Stimulated activated CD8-positive, alpha-beta memory T cell treated with anti-CD3 and anti-CD28 coated beads, Interleukin-7, amount 100 ng/mL, for 1 hour (primary cell): ENCODE results near the gene CLUH.

Source experiments
- DNase-seq, 2 donors: peaks; one replicate each; pipeline ENCODE4 v3.0.0-alpha.2; 2020; ENCODE audit warnings: low read depth in 2 of 2

The CLUH gene

DNA sequence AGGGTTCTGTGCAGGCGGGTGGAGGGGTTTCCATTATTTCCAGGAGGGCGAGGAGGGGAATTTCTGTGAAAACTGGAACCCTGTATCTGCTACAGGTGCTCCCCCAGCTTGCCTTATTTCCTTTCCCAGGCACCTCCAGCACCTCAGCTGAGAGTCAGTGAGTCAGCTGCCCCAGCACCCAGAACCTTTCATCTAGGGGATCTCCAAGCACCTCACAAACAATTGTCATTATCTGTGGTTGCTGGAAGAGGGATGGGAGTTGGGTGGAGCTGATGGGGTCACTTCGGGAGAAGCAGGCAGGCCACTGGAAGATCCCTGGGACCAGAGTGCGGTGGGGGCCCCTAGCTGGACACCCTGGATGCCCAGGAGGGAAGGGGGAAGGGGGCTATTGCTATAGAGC is 10.0 kb upstream of the CLUH start:
- DNase-seq: no peak

DNA sequence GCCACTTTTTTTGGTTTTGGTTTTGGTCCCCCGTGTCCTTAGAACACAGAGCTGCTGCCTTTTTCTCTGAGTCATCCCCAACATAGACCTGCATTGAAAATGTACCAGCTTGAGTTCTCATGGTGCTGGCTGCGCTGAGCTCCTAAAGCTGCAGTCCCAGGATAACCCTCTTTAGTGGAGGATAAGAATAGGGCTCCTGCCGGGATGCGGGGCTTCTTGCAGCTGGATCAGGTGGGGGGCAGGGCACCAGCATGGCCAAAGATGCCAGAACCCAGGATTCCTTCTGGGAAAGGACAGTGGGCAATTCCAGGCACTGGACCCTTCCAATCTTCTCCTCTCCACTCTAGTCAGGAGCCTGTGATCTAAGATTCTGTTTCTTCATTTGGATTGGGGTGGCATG is 8.3 kb upstream of the CLUH start:
- DNase-seq: no peak

DNA sequence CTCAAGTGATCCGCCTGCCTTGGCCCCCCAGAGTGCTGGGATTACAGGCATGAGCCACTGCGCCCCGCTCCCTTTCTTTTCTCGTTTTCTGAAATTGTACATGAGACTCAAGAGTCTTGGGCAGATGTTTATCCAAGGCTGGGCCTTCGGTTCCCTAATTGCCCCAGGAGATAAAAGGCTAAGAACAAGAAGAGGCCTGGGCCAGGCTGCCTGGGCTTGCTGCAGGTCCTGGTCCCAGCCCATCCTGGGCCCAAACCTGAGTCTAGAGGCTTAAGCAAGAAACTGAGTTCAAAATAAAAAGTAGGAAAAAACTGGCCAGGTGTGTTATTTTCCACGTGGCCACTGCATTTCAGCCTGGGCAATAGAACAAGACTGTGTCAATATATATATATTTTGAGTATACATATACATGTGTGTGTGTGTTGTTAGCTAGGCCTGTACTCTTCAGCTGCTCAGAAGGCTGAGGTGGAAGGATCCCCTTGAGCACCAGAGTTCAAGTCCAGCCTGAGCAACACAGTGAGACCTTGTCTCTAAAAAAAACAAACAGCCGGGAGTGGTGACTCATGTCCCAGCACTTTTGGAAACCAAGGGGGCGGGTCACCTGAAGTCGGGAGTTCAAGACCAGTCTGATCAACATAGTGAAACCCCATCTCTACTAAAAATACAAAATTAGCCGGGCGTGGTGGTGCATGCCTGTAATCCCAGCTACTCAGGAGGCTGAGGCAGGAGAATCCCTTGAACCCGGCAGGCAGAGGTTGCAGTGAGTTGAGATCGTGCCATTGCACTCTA is 6.8 kb upstream of the CLUH start:
- no peak for DNase-seq

DNA sequence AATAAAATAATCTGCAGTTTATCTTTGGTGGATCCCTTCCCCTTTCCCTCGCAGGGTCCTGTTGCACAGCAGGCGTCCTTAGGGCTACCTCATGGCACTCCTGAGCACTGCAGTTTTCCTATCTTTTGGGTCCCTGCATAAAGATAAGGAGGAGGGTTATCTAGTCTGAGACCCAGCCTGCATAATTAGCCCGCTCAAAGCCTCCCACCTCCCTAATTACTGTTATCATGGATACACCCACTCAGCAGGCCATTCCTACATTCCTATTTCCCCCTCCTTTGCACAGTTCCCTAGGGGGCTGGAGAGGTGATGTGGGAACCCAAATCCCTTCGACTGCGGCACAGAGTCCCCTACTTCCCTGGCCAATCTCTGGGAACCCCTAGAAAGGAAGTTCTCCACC is 5.1 kb upstream of the CLUH start:
- DNase-seq: no peak

DNA sequence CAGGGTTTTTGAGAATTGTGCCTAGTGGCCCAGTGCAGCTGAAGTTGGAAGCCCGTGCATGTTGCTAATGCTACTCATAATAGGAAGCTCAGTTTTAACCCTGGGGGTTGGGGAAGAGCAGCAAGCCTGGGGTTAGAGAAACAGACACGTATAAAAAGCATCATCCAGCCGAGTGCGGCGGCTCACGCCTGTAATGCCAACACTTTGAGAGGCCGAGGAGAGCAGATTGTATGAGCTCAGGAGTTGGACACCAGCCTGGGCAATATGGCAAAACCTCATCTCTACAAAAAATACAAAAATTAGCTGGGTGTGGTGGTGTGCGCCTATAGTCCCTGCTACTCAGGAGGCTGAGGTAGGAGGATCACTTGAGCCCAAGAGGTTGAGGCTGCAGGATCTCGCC is 2.3 kb upstream of the CLUH start:
- no peak for DNase-seq

DNA sequence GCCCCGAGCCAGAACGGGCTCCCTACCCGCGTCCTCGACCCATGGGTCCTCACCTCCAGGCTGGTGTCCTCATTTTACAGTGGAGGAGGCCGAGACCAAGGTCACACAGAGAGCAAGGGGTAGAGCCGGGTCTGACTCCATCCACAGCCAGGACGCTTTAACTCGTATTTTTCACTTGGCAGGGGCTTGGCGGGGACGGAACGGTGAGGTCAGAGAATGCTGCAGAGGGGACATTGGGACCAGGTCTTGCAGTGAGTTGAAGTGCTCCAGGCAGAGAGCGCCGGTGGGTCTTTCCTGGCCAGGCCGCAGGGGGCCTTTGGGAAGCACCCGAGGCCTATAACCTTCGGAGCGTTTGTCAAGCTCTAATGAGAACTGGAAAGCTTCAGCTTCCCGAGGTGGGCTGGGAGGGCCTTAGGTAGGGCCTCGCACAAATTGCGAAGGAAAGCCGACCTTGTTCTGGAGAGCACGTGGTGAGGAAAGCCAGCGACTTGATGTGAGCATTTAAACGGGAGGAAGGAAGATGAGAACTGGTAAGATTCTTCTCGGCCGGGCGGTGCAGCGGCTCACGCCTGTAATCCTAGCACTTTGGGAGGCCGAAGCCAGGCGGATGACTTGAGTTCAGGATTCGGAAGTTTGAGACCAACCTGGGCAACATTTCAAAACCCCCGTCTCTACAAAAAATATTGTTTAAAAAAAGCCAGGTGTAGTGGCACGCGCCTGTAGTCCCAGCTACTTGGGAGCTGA is 908 bp upstream of the CLUH start:
- DNase-seq: no peak

DNA sequence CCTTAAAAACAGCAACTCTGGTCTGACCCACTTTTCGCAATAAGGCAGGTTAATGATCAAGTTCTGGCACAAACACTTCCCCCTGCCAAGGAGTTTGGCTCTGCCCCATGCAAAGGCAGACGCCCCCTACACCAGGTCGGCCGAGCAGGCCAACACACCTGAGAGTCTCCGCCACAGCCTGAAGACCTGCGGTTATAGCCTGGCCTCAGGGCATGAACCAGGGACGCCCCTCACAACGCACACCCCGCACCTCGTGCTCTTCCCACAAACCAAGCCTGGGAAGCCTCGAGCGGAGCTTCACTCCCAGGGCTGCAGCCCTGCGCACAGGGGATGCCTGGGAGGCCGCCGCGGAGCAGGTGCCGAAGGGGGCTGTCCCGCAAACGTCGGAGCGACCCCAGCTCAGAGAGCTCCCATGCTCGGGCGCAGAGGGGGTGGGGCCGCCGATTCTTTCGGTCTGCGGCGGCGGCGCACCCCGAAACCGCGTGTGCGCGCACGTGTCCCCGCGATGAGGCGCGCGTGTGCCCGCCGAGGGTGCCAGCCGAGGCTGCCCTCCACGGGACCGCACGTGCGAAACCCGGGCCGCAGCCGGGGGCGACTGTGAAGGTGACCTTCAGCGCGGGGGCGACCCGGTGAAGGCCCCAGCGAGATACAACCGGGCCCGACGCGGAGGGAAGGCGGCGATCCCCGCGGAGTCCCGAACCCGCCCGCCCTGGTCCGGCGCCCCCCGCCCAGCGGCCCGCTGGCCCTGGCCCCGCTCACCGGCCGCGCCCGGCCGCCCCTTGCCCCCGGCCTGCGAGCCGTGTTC is 559 bp downstream of the CLUH start:
- no peak for DNase-seq

DNA sequence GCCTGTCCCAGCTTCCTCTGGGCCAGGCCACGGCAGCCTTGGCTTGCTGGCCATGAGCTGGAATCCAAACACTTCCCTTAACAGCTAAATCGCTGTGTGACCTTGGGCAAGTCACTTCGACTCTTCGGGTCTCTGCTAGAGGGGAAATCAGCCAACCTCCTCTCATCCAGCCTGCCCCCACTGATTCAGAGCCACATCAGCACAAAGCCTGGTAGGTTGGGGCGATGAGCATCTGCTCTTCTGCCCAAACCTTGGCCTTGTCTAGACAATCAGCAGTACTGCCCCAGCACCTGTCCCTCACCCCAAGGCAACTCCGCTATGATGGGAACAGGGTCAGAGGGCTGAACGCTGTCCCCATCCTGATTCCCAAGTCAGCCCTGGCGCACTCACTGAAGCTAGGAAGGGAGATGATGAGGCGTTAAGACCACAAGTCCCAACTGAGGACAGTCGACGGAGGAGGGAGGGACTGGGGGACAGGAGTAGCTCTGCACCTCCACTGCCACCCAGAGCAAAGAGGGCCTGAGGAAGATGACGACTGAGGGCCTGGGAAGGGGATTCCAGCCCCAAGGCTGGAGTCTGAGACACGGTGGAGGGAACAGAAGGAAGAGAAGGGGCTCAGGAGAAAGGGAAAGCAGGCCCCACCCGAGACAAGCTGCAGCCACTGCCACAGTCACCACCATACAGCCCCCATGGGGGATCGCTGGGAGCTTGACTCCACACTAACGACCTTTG is 1.3 kb downstream of the CLUH start:
- DNase-seq: no peak

DNA sequence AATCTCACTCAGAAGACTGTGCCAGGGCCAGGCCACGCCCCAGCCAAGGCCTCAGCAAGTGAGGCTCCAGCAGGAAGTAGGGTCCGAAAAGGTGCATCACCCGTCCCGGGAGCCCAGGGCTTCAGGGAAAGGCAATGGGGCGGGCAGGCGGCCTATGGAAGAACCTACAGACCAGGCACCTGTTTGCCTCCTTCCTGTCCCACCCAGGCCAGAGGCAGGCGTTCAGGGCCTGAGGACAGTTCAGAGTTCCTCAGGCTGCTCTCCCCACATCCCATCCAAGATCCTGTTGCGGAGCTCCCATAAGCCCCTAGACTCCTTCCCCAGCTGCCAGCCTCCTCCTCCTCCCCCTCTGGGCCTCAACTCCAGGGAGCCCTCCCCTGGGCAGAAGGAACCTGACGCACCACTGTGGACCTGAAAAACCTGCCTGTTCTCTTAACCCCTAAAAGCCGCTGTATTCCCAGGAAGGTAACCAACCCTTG is 2.3 kb downstream of the CLUH start:
- DNase-seq: no peak

DNA sequence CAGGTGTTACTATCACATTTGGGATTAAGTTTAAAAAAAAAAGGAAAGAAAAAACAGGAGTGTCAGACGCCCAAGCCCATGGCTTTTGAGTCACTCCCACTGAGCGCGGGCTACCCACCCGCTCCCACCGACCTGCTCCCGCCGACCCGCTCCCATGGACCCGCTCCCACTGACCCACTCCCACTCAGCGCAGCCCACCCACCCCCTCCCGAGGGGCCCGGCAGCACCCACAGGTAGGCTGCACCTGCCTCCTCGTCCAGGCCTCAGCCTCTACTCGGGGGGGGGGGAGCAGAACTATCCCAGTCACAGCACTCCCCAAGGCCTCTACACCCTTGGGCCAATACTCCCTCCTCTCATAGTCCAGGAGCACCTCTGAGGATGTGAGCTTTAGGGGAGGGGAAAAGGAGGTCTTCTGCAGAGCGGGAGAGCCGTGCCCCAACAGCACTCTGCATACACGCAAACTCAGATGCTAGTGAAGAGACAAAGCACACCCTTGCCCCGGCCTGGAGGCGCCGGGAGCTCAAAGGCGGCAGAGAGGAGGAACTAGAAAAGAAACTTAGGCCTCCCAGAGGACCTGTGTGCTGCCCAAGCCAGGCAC is 2.9 kb downstream of the CLUH start:
- no peak for DNase-seq

DNA sequence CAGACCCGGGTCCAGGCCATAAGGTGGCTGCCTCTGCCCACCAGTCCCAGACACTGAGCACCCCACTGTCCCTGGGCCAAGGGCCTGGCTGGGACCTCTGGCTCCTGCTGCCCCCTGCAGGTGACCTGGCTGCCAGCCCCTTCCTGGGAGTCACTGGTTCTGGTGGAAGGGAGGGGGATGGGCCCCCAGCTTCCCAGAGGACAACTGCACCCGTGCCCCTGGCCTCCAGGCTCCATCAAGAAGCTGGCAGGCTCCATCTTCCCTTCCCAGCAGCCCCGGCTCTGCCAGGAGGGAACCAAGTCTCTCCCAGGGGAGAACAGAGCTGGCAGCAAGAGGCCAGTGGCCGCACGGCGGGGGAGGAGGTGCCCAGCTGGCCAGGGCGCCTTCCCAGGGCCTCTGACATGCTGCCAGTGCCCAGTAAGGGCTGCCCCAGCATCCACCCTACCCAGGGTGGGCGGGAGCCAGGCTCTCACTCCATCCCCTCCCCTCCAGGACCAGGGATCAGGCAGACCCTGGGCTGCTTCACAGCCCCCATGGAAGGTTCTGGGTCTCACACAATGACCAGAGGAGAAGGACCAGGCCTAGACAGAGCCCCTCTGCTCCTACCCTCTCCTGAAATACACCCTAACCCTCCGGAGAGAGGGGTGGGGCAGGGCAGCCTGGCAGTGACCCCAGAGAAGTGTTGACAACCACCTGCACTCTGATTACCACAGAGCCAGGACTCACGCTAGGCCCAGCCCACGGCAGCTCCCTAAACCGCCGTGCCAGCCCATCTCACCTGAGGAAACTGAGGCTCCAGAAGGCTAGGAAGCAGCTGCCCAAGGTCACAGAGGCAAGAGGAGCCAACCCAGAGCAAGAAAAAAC is 3.6 kb downstream of the CLUH start:
- no peak for DNase-seq

DNA sequence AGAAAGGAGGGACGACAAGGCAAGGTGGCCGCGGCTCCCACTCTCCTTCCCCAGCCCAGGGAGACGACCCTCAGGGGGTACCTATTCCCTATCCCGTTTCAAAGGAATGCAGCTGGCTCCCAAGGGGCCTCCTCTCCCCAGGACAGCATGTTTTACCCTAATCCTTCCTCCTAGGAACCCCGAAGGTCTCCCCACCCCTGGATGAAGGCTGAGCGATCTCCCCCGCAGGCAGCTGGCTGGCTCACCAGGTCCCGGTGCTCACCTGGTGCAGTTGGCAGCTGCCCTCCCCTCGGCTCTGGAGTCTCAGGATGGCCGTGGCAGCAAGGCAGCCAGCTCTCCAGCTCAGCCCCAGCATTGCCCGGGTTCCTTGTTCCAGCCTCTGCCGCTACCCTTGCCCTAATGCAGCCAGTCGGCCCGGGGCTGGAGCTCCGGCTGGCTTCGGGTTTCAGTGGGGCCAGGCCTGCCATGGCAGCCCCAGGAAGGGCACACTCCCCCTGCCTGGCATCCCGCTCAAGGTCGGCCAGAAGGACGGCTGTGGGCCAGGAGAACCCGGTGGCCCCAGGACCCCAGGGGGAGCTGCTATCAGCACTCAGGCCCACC is 4.6 kb downstream of the CLUH start:
- no peak for DNase-seq

DNA sequence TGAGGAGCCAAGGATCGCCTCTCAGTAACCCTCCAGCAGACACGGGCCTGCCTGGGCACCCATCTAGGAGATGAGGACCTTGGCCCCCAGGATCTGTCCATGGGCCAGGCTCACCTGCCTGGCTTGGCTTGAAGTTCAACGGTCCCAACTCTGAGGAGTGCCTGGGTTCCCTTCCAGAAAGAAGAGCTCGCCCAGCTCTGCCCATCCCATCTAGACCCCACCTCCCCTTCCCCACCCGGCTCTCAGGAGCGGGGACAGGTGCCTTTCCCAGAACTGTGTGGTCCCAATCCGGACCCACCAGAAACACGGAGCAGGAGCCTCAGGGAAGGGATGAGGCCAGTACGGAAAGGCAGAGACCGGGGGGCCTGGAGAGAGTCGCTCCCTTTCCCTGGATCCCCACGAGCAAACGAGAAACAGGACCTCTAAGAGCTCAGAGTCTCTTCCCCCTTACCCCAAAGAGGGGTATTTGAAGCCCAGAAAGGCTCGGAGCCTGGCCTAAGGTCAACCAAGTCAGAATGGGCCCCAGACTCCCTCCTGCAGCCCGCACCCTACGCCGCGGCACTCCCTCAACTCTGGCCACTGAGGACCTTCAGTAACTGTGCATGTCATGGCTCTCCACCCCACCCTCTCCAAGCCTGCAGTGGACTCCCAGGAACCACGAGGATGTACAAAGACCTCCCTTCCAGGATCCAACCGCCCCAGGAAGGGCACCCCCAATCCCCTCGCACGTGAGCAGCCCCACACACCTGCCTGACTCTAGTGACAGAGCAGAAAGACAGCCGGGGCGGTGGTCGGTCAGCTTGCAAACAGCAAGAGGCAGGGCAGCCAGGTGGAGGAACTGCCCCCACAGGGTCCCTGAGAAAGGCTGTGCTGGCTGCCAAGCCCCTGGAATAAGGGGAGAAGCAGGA is 5.4 kb downstream of the CLUH start:
- DNase-seq: no peak

DNA sequence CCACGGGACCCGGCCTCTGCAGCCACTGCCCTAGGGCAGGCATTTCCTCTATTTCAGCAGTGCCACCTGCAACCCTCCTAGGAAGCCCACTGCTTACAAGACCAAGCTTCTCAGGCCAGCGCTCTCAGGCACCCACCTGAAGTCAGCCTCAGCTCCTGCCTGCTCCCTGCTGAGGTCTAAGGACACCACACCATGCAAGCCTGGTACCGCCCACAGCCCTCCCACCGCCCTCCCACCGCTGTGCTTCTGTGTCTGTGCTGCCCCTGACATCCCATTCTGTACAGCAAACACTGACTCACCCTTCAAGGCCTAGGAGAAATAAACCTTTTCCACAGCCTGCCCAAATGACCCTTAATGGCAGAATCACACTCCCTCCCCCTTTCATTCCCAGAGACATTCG is 6.3 kb downstream of the CLUH start:
- DNase-seq: no peak

DNA sequence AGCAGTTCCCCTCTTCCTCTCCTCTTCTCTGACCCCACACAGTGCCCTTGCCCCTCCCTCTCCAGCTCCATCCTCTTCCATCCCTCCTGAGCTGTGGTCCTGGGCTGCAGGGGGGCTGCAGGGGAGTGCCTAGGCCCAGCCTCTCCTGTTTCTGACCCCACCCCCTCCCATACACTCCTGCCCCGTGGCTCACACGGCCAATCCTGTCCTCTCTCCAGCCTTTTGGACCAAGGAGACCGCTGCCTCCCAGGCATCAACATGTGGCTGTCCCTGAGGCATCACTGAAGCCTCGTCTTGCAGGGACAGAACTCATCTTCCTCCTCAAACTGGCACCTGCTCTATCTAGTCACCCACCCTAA is 6.7 kb downstream of the CLUH start:
- no peak for DNase-seq

DNA sequence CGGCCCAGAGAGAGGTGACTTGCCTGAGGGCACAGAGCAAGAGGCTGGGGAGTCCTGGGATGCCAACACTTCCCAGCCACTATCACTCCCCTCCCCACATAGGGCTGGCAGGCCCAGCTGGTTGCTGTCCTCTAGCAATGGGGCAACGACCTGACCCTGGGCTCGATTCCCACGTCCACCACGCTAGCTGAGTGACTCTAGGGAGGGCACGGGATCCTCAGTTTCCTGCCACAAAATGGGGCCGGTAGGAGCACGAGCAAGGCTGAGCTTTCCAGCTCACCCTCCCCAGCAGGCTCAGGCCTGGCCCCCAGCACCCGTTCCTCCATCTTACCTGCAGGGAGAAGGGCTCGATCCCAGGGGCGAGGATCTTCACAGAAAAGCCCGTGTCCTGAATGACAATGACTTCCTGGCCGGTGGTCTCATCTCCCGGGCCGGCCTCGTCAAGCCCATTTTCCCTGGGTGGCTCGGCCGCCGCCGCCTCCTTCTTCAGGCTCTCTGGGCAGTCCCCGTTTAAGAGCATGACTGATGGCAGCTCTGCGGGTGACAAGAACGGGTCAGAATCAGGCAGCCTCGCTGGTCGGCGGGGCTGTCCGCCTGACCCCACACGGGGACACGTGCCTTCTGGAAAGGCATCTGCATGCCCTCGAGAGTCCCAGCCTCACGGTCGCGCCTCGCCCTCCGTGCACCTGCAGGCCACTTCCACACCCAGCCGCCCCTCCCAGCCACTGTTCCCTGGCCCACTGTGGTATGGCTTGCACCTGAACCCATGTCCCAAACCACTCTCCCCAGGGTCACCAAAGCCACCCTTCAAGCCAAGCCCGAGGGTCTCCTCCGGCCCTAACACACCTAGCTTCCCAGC is 7.3 kb downstream of the CLUH start:
- no peak for DNase-seq

DNA sequence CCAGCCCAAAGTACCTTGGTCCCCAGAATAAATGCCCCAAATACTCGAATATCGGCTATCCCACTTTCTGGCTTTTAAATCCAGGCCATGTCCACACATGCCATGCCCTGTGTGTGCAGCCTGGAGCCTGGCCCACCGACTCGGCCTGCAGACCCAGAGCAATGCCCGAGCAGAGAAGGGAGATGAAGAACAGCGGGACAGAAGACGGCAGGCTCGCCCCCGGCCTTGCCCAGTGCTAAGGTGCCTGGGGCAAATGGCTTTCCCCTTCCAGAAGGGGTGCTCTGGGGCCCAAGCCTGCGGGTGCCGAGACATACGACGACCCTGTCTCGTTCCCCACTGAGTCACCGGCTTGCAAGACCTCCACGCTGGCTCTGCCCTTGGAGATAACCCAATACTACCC is 8.0 kb downstream of the CLUH start:
- no peak for DNase-seq

DNA sequence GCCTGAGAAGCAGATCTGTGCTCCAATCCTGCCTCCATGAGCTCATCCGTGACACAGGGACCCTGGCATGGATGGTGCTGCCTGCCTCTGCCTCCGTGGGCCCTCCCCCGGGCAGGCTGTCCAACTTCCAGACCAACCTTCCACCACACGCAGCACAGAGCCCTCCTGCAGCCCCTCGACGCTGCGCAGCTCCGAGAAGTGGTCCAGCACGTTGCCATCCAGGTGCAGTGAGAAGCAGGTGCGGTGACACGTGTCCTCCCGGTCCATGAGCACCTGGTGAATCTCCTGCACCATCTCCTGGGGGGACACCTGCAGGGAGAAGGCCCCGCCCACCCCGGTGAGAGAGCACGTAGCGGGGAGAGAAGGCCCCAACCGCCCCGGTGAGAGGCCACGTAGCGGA is 8.4 kb downstream of the CLUH start:
- DNase-seq: no peak
